Pancreas (tissue), 10 donors: ENCODE data around the gene ACTN3. TPM values are rescaled to one million over a fixed set of nuclear protein-coding genes. Genes with fewer than 3 reads are reported as not detected.
"Not testable (repeated sequence)": the region's sequence is repeated elsewhere in the genome, so short reads cannot be mapped to it uniquely, and the experiment has no call there.

Source experiments
- ATAC-seq, 4 donors: fragments of 200-7000 bp; cut with Tn5 transposase; one replicate each; pipeline versions ENCODE4 v1.8.0 to v1.9.1; 2020; ENCODE audit warnings: mild to moderate bottlenecking in 4 of 4, moderate library complexity in 4 of 4
- DNase-seq, 6 donors: peaks; one replicate each; pipeline ENCODE4 v3.0.0-alpha.2; 2020
- FAIRE-seq: peaks from 2 replicates; lab custom pipeline; 2012; peaks lifted over from hg19 to GRCh38; lab: Jason Lieb, UNC
- H3K27ac ChIP-seq, 4 donors: fragments of 200-600 bp; sonication (generic); 1 replicate in 3 of 4; 2 replicates in 1 of 4; pipeline versions ENCODE4 v1.5.0 to v1.8.0; 2020
- H3K27me3 ChIP-seq, 4 donors: fragments of 200-600 bp; one replicate each; pipeline ENCODE4 v1.8.0; 2021
- H3K36me3 ChIP-seq, 3 donors: fragments of 200-600 bp; sonication (generic) in 1 of 3; one replicate each; pipeline versions ENCODE4 v1.5.0 to v1.8.0; 2020 to 2021
- H3K4me1 ChIP-seq, 3 donors: fragments of 200-600 bp; one replicate each; pipeline ENCODE4 v1.8.0; 2021
- H3K4me3 ChIP-seq, 4 donors: fragments of 200-600 bp; sonication (generic) in 2 of 4; one replicate each; pipeline versions ENCODE4 v1.5.0 to v1.8.0; 2020 to 2021
- H3K9me3 ChIP-seq, 4 donors: fragments of 200-600 bp; one replicate each; pipeline ENCODE4 v1.8.0; 2021
- WGBS, 2 donors: extraction: QIAGEN DNeasy Blood & Tissue Kit; methylation state at CpG; one replicate each; pipeline ENCODE4 v1.1.7; 2013; 5-methylcytosine and 5-hydroxymethylcytosine counted together
- intact Hi-C, 3 donors: fragments of 100-400 bp; cut with DNase I; formaldehyde crosslinking; loops; one replicate each; pipeline versions ENCODE4 v1.11.1 to v1.14.2; 2022
- polyA plus RNA-seq, 2 donors: library from polyadenylated mRNA; stranded (reverse); fragments of 200-250 nt; gene quantifications; one replicate each; pipeline ENCODE4 v1.2.3, GENCODE V29; 2013
- total RNA-seq, 6 donors: library from RNA; stranded (reverse); fragmentation: NEBNext Ultra II Directional in 4 of 6; extraction: Animal tissue kit (Norgen Biotek cat#: 25700) in 4 of 6; gene quantifications; one replicate each; pipeline versions ENCODE4 v1.2.1 to v1.2.4, GENCODE V29; 2021 to 2023
- TF ChIP-seq, protein P1 (sequence below), 4 donors: fragments of 200-600 bp; sonication (generic) in 3 of 4; IDR thresholded peaks; one replicate each; pipeline versions ENCODE4 v1.5.0 to v1.8.0; 2021; ENCODE audit warnings: antibody characterized with exemption in 4 of 4
- donor health status: healthy with polysubstance abuse.
- donor health status: DM: no; HTN: no; CAD: no; lungs with moderate emphysema.
- donor health status: DM: no; HTN: no; CAD: no.
- donor health status: control.
- donor health status: control.
- donor health status: Bipolar disorder and iron deficiency.
- donor health status: DM: yes; HTN: yes; CAD: no.
- donor health status: DM: no; HTN: no; CAD: no.
- donor health status: DM: no; HTN: no; CAD: no.
- donor health status: DM: yes; HTN: yes; CAD: no.

Gene ACTN3
- total and polyA plus RNA-seq, 8 donors, result 0.05 to 0.15 TPM; not detected in 6

DNA sequence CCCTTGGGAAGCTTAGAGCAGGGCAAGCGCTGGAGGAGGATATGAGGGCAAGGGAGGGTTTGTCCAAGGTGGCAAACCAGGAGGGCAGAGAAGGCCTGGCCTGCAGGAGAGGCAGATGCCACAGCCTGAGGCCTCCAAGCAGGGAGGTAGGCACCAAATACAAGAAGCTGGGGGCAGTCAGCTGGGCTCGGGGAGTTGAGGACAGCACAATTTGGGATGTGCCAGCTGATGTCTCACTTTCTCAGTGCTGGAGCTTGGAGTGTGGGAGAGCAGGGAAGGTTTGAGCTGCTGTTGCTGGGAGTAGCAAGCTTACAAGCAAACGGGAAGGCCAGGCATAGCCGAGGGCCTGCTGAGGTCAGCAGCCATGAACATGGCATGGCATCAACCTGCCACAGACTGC lies 4.8 kb upstream of the ACTN3 start:
- Histone ChIP-seq H3K4me1 (peaks cover 0 to 15% (median 0%) of the 10 kb centered on the region in 3 donors), H3K36me3 (peaks cover 0 to 5% (median 0%) of the 10 kb centered on the region in 3 donors), H3K4me3 (no peak overlapping the region), H3K27me3 (no peaks in the 10 kb centered on the region), H3K9me3 (no peaks in the 10 kb centered on the region), H3K27ac (no peak overlapping the region)
- ATAC-seq, result no peak
- DNase-seq, result peak in 1 of 6 donors; percentile 30
- 82 to 83% methylated on average over 4 of the region's 4 CpGs for WGBS, 2 donors
- no peak for FAIRE-seq
- TF ChIP-seq, protein P1, sequence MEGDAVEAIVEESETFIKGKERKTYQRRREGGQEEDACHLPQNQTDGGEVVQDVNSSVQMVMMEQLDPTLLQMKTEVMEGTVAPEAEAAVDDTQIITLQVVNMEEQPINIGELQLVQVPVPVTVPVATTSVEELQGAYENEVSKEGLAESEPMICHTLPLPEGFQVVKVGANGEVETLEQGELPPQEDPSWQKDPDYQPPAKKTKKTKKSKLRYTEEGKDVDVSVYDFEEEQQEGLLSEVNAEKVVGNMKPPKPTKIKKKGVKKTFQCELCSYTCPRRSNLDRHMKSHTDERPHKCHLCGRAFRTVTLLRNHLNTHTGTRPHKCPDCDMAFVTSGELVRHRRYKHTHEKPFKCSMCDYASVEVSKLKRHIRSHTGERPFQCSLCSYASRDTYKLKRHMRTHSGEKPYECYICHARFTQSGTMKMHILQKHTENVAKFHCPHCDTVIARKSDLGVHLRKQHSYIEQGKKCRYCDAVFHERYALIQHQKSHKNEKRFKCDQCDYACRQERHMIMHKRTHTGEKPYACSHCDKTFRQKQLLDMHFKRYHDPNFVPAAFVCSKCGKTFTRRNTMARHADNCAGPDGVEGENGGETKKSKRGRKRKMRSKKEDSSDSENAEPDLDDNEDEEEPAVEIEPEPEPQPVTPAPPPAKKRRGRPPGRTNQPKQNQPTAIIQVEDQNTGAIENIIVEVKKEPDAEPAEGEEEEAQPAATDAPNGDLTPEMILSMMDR (IDR thresholded peaks at IDR 0.05), result no peak
- intact Hi-C loops, result no loop called here

DNA sequence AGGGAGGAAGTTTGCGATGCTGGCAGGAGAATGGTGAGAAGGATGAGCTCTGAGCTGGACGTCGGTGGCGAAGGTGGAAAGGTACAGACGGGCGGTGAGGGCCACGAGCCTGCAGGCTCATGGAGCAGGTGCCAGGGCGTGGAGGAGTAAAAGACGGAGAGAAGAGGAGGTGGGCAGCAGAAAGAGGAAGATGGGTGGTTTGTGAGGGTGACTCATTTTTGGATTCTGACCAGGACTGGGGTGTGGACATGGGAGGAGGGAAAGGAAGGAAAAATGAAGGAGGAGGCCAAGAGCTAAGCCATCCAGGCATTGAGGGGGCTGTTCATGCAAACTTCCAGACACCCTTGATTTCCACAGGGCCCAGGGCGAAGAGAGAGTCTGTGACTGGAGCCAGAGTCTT lies 4.3 kb upstream of the ACTN3 start:
- Histone ChIP-seq H3K27me3 (no peaks in the 10 kb centered on the region), H3K27ac (no peak overlapping the region), H3K36me3 (peaks cover 0 to 5% (median 0%) of the 10 kb centered on the region in 3 donors), H3K9me3 (no peaks in the 10 kb centered on the region), H3K4me1 (peaks cover 0 to 15% (median 0%) of the 10 kb centered on the region in 3 donors), H3K4me3 (no peak overlapping the region)
- FAIRE-seq, result no peak
- intact Hi-C loops, result no loop called here
- DNase-seq, result peak in 1 of 6 donors; percentile 28
- no peak for ATAC-seq
- WGBS, 2 donors, result 86 to 90% methylated on average over 10 of the region's 10 CpGs
- TF ChIP-seq, protein P1 (IDR thresholded peaks at IDR 0.05), result no peak

DNA sequence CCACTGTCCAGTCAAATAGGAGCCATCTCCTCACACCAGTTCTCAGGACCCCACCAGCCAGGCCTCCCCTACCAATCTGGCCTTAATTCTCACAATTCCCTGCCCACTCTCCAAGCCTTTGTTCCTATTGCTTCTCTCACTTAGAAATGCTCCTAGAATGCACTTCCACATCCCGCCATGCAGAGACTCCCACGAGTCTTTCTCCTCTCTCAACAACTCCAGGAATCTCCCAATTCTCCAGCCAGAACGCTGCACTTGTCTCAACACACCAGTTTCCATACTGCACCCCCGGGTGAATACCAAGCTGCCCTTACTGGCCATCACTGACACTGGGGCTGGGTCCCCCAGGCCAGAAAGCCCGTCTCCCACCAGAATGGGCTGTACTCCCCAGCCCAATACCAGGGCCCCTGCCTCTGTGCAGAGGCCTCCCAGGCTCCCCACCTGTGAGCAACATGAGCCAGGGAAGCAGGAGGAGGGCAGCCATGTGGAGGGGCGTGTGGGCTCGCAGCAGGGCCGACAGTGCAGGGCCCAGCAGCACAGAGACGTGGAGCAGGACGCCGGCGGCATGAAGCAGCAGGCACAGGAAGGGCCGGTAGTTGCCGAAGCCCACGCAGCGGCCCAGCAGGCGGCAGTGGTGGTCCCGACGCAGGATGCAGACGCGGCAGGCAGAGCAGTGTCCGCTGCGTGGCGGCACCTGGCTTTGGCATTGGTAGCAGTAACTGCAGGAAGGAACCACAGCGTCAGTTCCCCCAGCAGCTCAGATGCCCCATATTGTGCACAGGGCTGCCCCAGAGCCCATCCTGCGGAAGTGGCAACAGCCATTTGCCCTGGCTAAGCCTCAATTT lies 3.2 kb upstream of the ACTN3 start:
- Histone ChIP-seq H3K36me3 (peaks cover 0 to 5% (median 0%) of the 10 kb centered on the region in 3 donors), H3K27ac (no peak overlapping the region), H3K9me3 (no peaks in the 10 kb centered on the region), H3K27me3 (no peaks in the 10 kb centered on the region), H3K4me1 (peaks cover 0 to 15% (median 0%) of the 10 kb centered on the region in 3 donors), H3K4me3 (no peak overlapping the region)
- DNase-seq (peak in 1 of 6 donors; percentile 74), ATAC-seq (no peak), FAIRE-seq (no peak)
- WGBS, 2 donors, result 76 to 79% methylated on average over 26 of the region's 26 CpGs
- TF ChIP-seq, protein P1 (IDR thresholded peaks at IDR 0.05), result no peak
- intact Hi-C loops, result no loop called here

DNA sequence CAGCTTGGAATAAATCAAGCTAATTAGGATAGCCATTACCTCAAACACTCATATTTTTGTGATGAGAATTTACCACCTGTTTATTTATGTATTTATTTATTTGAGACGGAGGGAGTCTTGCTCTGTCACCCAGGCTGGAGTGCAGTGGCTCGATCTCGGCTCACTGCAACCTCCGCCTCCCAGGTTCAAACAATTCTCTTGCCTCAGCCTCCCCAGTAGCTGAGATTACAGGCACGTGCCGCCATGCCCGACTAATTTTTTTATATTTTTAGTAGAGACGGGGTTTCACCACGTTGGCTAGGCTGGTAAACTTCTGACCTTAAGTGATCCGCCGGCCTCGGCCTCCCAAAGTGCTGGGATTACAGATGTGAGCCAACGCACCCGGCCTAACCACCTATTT lies 1.8 kb upstream of the ACTN3 start:
- H3K36me3 ChIP-seq, H3K27me3 ChIP-seq, ATAC-seq, intact Hi-C loops, H3K9me3 ChIP-seq, H3K27ac ChIP-seq, FAIRE-seq: not testable (repeated sequence)
- DNase-seq, result peak in 1 of 6 donors; percentile 13
- H3K4me1 ChIP-seq, result peaks cover 0 to 15% (median 0%) of the 10 kb centered on the region in 3 donors
- H3K4me3 ChIP-seq, result peak overlapping the region in 3 of 4 donors; percentile 88 to 94 (median 91)
- 43 to 50% methylated on average over 14 of the region's 14 CpGs for WGBS, 2 donors

DNA sequence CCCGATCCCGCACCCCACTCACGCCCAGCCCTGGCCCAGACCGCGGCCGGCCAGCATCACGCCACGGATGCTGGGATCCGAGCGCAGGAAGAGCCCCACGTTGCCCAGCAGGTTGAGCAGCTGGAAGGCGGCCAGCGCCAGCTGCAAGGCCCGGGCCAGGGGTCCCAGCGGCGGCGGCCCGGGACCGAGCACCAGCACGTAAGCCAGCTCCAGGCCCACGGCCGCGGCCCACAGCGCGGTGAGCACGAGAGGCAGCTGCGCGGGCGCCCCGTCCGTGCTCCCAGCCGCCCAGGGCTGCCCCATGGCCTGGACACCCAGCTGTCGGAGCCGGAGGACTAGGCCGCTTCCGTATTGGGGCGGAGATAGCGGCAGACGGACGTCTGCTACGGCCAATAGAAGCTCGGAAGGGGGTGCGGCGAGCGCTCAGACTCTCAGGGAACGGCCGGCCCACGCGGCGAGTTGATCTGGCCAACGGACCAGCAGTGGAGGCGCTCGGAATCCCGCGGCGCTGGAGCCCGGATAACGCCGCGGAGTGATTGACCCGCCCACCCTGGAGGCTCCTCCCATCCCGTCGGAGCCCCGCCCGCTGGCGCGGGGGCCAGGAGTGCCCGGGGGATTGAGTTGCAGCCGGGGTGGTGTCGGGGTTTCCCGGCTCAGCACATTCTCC lies 869 bp upstream of the ACTN3 start, which contains the start of gene ZDHHC24:
Gene ZDHHC24, minus strand, starts transcription at position 348 of the 667 bp plus-strand sequence. Its CDS starts 45 bp downstream, at position 303.
- WGBS, 2 donors, result 0% methylated on average over 54 to 71 of the region's 71 CpGs
- ATAC-seq, result peak; percentile 97 to 98 (median 98)
- intact Hi-C loops, result no loop called here
- H3K9me3 ChIP-seq, result no peaks in the 10 kb centered on the region
- peak; percentile 67 for FAIRE-seq
- H3K36me3 ChIP-seq, result no peaks in the 10 kb centered on the region
- H3K4me1 ChIP-seq, result peaks cover 0 to 15% (median 0%) of the 10 kb centered on the region in 3 donors
- peak; percentile 96 to 99 (median 97) for DNase-seq
- no peaks in the 10 kb centered on the region for H3K27me3 ChIP-seq
- peak within 1 kb of the TSS; percentile 33 to 83 (median 54) for H3K27ac ChIP-seq
- TF ChIP-seq, protein P1 (IDR thresholded peaks at IDR 0.05), result no peak
- H3K4me3 ChIP-seq, result peak within 1 kb of the TSS; percentile 82 to 94 (median 90)
